Upper lobe of left lung (tissue), 4 donors: ENCODE measurements around the gene SCN8A.

Experiments used
- CTCF ChIP-seq, 6 experiments: fragments of 450-650 bp in 4 of 6; fragments of 200-600 bp in 2 of 6; sonication (generic) in 2 of 6; IDR thresholded peaks; one replicate each; pipeline ENCODE4 v1.5.1; 2016 to 2019; ENCODE audit warnings: antibody characterized with exemption in 6 of 6
- EP300 ChIP-seq, 4 donors: sonication (generic); formaldehyde crosslinking; IDR thresholded peaks; one replicate each; pipeline ENCODE4 v1.5.1; 2017; ENCODE audit warnings: antibody characterized with exemption in 4 of 4, control low read depth in 2 of 4
- POLR2A ChIP-seq, 4 donors: fragments of 450-650 bp; IDR thresholded peaks; one replicate each; pipeline ENCODE4 v1.5.1; 2016 to 2017; ENCODE audit warnings: antibody characterized with exemption in 4 of 4, mild to moderate bottlenecking in 2 of 4

DNA sequence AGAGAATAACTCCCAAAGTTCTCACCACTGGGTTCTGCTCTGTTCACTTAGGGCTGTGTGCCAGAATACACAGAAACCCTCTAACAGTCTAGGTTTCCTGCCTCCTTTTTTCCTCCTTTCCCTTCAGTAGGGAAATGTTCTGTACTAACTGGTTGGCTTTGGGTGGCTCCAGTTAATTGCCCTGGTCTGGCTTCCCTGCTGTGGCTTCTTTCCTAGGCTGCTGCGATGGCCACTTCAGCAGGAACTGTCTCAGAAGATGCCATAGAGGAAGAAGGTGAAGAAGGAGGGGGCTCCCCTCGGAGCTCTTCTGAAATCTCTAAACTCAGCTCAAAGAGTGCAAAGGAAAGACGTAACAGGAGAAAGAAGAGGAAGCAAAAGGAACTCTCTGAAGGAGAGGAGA, 115.2 kb downstream of the SCN8A start:
- TF ChIP-seq CTCF (IDR thresholded peaks at IDR 0.05) (no peak), EP300 (IDR thresholded peaks at IDR 0.05) (no peak), POLR2A (IDR thresholded peaks at IDR 0.05) (no peak)
